HG03460 (cell line): Measurements from ENCODE around the gene COPA.

Experiments used
- ATAC-seq: cut with Tn5 transposase; IDR thresholded peaks from one replicate; pipeline ENCODE4 v1.9.1; 2021; ENCODE audit not compliant: unreplicated experiment

Gene COPA

GRCh38 chr1:160271025-160271424, 72.0 kb downstream of the COPA start:
- no peak for ATAC-seq

GRCh38 chr1:160267284-160267991, 75.6 kb downstream of the COPA start:
- ATAC-seq: no peak

- ATAC-seq: no peak
Measured at GRCh38 chr1:160264795-160265307, 78.2 kb downstream of the COPA start.

GRCh38 chr1:160261893-160262794, 80.9 kb downstream of the COPA start, which contains the start of gene DCAF8:
Gene DCAF8, minus strand, starts transcription at chr1:160262549. Its CDS starts 18,541 bp downstream, at chr1:160244008.
- ATAC-seq: peak; percentile 79

- peak; percentile 31 for ATAC-seq
Measured at GRCh38 chr1:160261556-160261892, 81.5 kb downstream of the COPA start.

GRCh38 chr1:160260406-160261382, 82.4 kb downstream of the COPA start:
- ATAC-seq: no peak

- ATAC-seq: no peak
Measured at GRCh38 chr1:160258177-160258798, 84.8 kb downstream of the COPA start.

- no peak for ATAC-seq
Measured at GRCh38 chr1:160257411-160258015, 85.5 kb downstream of the COPA start.

GRCh38 chr1:160256396-160257046, 86.5 kb downstream of the COPA start:
- ATAC-seq: no peak

- ATAC-seq: no peak
Measured at GRCh38 chr1:160255781-160256300, 87.2 kb downstream of the COPA start.

- ATAC-seq: peak; percentile 83
Measured at GRCh38 chr1:160251687-160252526, 91.1 kb downstream of the COPA start.

GRCh38 chr1:160251011-160251410, 92.0 kb downstream of the COPA start:
- ATAC-seq: no peak

- no peak for ATAC-seq
Measured at GRCh38 chr1:160247053-160247452, 96.0 kb downstream of the COPA start.

GRCh38 chr1:160245434-160245833, 97.6 kb downstream of the COPA start:
- ATAC-seq: no peak

- no peak for ATAC-seq
Measured at GRCh38 chr1:160244209-160244608, 98.8 kb downstream of the COPA start.

GRCh38 chr1:160243767-160244166, 99.3 kb downstream of the COPA start:
- no peak for ATAC-seq

GRCh38 chr1:160239582-160240299, 103.3 kb downstream of the COPA start:
- ATAC-seq: no peak
